ENCODE results near the gene ALDH1L1.

GRCh38 chr3:126083138-126083445 lies 97.3 kb downstream of the ALDH1L1 start:
- TF ChIP-seq SUZ12 (IDR thresholded peaks at IDR 0.05) (no peak), L3MBTL2 (conservative IDR thresholded peaks at IDR 0.05) (no peak), BHLHE40 (IDR thresholded peaks at IDR 0.05; ENCODE audit: borderline replicate concordance) (no peak), ELF4 (IDR thresholded peaks at IDR 0.05) (no peak), LEF1 (IDR thresholded peaks at IDR 0.05; ENCODE audit: borderline replicate concordance) (no peak), ZNF384 (IDR thresholded peaks at IDR 0.05) (no peak), SP1 (IDR thresholded peaks at IDR 0.05) (no peak), NFRKB (IDR thresholded peaks at IDR 0.05) (no peak)
- TF ChIP-seq, protein P1, sequence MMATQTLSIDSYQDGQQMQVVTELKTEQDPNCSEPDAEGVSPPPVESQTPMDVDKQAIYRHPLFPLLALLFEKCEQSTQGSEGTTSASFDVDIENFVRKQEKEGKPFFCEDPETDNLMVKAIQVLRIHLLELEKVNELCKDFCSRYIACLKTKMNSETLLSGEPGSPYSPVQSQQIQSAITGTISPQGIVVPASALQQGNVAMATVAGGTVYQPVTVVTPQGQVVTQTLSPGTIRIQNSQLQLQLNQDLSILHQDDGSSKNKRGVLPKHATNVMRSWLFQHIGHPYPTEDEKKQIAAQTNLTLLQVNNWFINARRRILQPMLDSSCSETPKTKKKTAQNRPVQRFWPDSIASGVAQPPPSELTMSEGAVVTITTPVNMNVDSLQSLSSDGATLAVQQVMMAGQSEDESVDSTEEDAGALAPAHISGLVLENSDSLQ (IDR thresholded peaks at IDR 0.05): no peak

Measured in HEK293T (cell line).